ENCODE data around the gene MCM3.

MCM3 gene

GRCh38 chr6:52301326-52301725 is 16.8 kb upstream of the MCM3 start:
- DNase-seq: no peak

GRCh38 chr6:52300489-52300931 is 16.0 kb upstream of the MCM3 start:
- no peak for DNase-seq

- DNase-seq: no peak
Observed at GRCh38 chr6:52299653-52300052, 15.1 kb upstream of the MCM3 start.

- DNase-seq: peak; percentile 23
Observed at GRCh38 chr6:52297433-52297832, 12.9 kb upstream of the MCM3 start.

GRCh38 chr6:52293067-52293466 is 8.5 kb upstream of the MCM3 start:
- DNase-seq: no peak

- no peak for DNase-seq
Observed at GRCh38 chr6:52288841-52289240, 4.3 kb upstream of the MCM3 start.

- DNase-seq: no peak
Observed at GRCh38 chr6:52288216-52288615, 3.7 kb upstream of the MCM3 start.

GRCh38 chr6:52286798-52287432 is 2.4 kb upstream of the MCM3 start:
- DNase-seq: peak; percentile 74

- DNase-seq: no peak
Observed at GRCh38 chr6:52285177-52286068, 881 bp upstream of the MCM3 start.

GRCh38 chr6:52284131-52284459 is 447 bp downstream of the MCM3 start:
- DNase-seq: peak; percentile 54

- DNase-seq: no peak
Observed at GRCh38 chr6:52283111-52283510, 1.4 kb downstream of the MCM3 start.

- no peak for DNase-seq
Observed at GRCh38 chr6:52276130-52276529, 8.4 kb downstream of the MCM3 start.

GRCh38 chr6:52271852-52272460 is 12.6 kb downstream of the MCM3 start:
- DNase-seq: no peak

- peak; percentile 78 for DNase-seq
Observed at GRCh38 chr6:52263709-52264540, 20.6 kb downstream of the MCM3 start.

- DNase-seq: no peak
Observed at GRCh38 chr6:52262620-52263344, 21.8 kb downstream of the MCM3 start.

GRCh38 chr6:52261229-52261628 is 23.3 kb downstream of the MCM3 start:
- no peak for DNase-seq

- DNase-seq: no peak
Observed at GRCh38 chr6:52260634-52261033, 23.9 kb downstream of the MCM3 start.

GRCh38 chr6:52255434-52255833 is 29.1 kb downstream of the MCM3 start:
- no peak for DNase-seq

- no peak for DNase-seq
Observed at GRCh38 chr6:52254731-52255378, 29.7 kb downstream of the MCM3 start.

- peak; percentile 46 for DNase-seq
Observed at GRCh38 chr6:52253494-52253893, 31.0 kb downstream of the MCM3 start.

- no peak for DNase-seq
Observed at GRCh38 chr6:52251113-52251512, 33.4 kb downstream of the MCM3 start.

- DNase-seq: no peak
Observed at GRCh38 chr6:52249078-52249477, 35.5 kb downstream of the MCM3 start.

Measured in stimulated activated CD4-positive, alpha-beta T cell treated with anti-CD3 and anti-CD28 coated beads, Interleukin-4, amount 100 ng/mL, for 24 hours (primary cell).